ENCODE data around the gene SEMA4B.
A peak's percentile ranks its signal among the peaks of the same experiment; 100 is the strongest.

SEMA4B gene

DNA sequence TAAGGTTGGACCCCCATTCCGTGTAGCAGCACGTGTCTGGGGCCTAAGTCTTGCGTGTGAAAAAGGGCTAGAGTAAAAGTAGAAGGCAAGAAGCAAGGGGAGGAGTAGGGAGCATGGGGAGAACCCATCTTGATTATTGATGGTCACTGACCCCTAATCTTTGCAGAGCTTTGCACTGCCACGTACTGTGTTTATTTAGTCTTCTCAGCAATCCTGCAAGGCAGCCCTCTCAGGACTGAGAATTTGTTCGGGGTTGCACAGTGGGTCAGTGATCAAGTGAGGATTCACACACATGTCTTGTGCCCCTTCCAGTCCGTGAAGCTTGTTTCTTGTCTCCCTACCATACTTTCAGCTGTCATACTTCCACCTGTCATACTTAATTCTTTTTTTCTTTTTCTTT is 7.2 kb downstream of the SEMA4B start:
- no peak for DNase-seq

GRCh38 chr15:90209591-90209990 is 8.5 kb downstream of the SEMA4B start:
- no peak for DNase-seq

DNA sequence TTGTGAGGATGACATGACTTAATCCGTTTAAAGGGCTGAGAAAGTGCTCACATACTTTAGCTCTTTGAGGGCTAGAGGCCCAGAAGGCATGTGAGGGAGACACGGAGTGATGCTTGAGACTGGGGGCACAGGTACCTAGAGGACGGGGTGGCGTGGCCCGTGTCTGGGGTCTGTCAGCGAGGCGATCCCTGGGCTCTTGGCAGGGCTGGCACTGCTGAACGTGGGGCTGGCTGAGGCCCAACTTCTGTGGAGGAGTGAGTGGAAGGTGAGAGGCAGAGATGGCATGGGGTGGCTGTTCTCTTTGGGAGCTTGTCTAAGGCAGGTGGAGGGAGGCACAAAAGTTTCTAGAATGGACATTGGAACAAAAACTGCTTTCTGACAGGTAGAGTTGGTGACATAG is 9.5 kb downstream of the SEMA4B start:
- no peak for DNase-seq

DNA sequence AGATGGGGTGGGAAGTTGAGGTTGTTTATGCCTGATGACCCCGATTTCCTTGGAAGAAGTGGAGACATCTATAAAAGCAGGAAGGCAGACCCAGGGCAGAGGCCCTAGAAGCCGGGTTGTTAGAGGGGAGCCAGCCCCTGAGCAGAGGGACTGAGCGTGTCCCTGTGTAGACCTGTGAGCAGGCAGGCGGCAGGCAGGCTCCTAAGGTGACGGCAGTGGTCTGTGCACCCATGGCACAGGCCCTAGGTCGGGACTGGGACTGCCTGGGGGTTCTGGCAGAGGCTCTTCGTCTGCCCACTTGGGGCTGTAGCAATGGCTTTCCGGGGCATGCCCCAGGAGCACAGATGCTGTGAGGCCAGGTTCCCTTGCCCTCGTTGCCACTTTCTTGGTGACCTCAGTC is 9.9 kb downstream of the SEMA4B start:
- no peak for DNase-seq

DNA sequence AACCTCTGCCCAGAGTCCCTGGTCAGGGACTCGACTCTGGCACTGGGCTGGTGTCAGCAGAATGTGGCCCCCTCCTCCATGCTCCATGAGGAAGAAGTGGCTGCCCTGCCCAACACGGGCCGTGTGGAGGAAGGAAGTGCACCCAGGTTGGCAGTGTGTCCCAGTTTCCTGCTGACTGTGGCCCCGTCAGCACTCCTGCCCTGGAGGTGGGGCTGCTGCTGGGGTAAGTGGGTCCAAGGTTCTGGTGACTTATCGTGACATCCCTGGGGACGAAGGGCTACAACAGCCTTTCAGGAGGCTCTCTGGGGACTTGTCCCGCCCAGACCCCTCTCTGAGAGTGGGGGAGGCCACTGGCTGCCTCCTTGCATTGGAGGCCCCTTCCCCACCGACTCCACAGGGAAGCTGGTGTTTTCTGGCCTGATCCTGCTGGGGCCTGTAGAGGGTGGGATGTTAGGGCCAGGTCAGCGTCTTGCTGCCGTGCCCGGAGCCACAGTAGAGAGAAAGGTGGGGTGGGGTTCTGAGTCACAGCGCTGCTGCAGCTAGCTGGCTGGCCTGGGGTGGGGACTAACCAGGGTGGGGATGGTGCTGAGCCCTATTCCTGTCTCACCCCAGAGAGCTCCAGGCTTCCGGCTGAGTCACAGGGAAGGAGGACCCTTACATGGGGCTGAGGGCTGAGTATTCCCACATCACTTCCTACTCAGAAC is 10.5 kb downstream of the SEMA4B start:
- DNase-seq, result no peak

GRCh38 chr15:90212221-90213098 is 11.3 kb downstream of the SEMA4B start:
- no peak for DNase-seq

GRCh38 chr15:90213122-90213817 is 12.1 kb downstream of the SEMA4B start:
- no peak for DNase-seq

DNA sequence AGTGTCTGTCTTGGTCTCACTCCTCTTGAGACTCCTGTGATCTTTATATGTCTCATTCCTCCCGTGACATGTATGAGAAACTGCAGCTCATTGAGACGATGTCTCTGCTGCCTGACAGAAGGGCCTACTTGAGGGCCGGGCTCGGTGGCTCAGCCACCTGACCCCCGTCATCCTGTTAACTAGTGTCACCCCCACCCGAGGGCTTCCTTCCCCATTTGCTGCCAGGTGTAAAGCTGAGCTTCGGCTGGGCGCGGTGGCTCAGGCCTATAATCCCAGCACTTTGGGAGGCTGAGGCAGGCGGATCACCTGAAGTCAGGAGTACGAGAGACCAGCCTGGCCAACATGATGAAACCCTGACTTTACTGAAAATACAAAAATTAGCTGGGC is 12.7 kb downstream of the SEMA4B start:
- no peak for DNase-seq

DNA sequence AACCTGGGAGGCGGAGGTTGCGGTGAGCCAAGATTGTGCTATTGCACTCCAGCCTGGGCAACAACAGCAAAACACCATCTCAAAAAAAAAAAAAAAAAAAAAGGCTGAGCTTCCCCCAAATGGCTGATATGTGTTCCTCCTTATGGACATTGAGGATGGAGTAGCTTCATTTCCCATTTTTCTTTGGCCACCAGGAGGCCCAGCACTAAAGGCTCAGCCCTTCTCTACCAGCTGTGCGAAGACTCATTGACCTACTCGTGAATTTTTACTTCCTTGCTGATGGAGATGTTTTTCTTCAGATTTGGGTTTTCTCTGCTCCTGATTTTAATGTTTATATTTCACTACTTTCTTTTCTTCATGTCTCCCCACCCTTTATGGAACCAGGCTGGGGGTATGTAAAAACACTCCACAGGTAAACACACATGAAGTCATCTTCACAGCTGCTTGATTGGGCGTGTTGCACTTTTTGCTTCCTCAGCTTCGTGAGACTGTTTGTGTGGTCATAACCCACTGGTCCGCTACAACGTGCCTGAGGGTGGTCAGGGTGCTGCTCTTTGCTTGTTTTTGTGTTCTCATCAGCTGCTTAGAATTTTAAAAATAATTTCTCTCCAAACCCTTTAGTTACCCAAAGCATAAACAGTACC is 13.5 kb downstream of the SEMA4B start:
- no peak for DNase-seq

GRCh38 chr15:90217671-90218394 is 16.7 kb downstream of the SEMA4B start:
- no peak for DNase-seq

- peak; percentile 57 for DNase-seq
Measured at GRCh38 chr15:90219421-90220141, 18.5 kb downstream of the SEMA4B start.

DNA sequence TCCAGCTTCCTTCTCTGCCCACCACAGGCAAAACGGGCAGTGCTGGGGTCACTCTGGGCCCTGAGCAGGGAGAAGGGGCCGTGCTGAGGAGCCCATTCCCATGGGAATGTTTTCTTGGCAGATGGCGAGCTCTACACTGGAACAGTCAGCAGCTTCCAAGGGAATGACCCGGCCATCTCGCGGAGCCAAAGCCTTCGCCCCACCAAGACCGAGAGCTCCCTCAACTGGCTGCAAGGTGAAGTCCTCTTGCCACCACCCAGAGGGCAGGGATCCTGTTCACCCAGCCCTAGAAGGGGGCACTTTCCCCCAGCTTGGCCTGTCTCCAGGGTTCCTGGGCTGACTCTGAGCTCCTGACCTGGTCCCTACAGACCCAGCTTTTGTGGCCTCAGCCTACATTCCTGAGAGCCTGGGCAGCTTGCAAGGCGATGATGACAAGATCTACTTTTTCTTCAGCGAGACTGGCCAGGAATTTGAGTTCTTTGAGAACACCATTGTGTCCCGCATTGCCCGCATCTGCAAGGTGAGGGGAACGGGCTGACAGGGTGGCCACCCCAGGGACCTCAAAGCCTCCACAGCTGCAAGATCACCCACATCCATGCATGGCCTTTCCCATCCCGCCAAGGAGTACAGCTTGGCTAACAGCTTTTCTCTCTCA is 20.2 kb downstream of the SEMA4B start:
- peak; percentile 30 for DNase-seq

- DNase-seq, result no peak
Measured at GRCh38 chr15:90222547-90222946, 21.4 kb downstream of the SEMA4B start.

DNA sequence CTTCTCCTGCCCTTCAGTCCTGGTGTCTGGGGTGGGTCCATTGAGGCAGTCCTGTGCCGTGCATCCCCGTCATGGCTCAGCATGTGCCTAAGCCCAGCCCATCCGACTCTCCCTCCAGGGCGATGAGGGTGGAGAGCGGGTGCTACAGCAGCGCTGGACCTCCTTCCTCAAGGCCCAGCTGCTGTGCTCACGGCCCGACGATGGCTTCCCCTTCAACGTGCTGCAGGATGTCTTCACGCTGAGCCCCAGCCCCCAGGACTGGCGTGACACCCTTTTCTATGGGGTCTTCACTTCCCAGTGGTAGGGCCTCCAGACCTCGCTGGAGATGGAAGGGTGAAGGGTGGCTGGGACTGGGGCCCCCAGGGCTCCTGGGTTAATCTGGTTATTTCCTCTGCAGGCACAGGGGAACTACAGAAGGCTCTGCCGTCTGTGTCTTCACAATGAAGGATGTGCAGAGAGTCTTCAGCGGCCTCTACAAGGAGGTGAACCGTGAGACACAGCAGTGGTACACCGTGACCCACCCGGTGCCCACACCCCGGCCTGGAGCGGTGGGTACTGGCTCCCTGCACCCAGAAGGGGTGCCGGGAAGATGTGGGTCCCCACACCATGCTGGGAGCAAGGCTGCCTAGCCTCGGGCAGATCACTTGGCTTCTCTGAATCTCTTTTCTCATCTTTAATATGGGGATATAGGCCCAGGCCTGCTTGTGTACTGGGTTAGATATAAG is 22.5 kb downstream of the SEMA4B start:
- DNase-seq, result no peak

DNA sequence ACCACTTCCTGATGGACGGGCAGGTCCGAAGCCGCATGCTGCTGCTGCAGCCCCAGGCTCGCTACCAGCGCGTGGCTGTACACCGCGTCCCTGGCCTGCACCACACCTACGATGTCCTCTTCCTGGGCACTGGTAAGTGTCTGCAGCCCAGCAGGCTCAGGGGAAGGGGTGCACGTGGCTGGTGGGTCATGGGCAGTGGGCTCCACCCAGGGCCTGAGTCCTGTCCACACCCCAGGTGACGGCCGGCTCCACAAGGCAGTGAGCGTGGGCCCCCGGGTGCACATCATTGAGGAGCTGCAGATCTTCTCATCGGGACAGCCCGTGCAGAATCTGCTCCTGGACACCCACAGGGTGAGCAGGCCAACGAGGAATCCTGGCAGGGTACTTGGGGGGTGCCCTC is 23.9 kb downstream of the SEMA4B start:
- no peak for DNase-seq

DNA sequence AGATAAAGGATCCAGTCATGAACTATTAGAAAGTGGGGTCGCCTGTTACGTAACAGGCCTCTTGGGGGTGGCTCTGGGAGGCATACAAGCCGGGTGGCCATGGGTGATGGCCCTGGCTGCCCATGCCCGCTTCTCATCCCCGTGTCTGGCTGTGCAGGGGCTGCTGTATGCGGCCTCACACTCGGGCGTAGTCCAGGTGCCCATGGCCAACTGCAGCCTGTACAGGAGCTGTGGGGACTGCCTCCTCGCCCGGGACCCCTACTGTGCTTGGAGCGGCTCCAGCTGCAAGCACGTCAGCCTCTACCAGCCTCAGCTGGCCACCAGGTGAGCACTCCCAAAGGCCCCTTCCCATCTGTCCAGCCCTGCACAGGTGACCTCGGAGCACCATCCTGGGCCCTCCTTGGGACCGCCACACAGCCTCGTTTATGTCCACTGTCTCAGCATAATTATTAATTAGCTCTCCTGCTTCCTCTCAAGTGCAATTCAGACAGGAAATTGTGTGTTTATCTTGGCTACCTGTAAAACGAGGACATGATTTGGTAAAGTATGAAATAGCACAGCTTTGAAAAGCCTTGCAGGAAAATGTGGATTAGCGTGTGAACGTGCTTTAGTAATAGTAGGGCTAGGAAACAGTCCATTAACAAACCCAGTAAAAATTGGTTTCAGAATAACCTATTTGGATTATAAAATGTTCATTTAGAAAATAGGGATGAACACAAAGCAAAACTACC is 24.5 kb downstream of the SEMA4B start:
- DNase-seq, result no peak

DNA sequence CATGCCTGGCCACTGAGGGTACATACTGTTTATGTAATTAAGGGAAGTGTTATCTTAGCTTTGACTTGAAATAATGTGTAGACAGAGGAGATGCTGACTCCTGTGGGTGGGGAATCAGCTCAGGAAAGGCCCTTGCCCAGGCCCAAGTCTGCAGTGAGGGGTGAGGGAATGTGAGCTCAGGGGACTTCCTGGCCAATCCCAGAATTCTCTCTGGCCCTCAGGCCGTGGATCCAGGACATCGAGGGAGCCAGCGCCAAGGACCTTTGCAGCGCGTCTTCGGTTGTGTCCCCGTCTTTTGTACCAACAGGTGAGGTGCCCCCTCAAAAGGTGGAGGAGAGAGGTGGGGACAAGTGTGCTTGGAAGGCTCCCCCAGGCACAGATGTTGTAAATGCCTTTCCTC is 26.2 kb downstream of the SEMA4B start:
- no peak for DNase-seq

DNA sequence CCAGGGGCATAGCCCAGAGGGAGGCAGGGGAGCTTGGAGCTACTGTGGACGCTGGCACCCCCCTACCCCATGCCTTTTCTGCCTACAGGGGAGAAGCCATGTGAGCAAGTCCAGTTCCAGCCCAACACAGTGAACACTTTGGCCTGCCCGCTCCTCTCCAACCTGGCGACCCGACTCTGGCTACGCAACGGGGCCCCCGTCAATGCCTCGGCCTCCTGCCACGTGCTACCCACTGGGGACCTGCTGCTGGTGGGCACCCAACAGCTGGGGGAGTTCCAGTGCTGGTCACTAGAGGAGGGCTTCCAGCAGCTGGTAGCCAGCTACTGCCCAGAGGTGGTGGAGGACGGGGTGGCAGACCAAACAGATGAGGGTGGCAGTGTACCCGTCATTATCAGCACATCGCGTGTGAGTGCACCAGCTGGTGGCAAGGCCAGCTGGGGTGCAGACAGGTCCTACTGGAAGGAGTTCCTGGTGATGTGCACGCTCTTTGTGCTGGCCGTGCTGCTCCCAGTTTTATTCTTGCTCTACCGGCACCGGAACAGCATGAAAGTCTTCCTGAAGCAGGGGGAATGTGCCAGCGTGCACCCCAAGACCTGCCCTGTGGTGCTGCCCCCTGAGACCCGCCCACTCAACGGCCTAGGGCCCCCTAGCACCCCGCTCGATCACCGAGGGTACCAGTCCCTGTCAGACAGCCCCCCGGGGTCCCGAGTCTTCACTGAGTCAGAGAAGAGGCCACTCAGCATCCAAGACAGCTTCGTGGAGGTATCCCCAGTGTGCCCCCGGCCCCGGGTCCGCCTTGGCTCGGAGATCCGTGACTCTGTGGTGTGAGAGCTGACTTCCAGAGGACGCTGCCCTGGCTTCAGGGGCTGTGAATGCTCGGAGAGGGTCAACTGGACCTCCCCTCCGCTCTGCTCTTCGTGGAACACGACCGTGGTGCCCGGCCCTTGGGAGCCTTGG is 27.0 kb downstream of the SEMA4B start:
- DNase-seq, result no peak

- no peak for DNase-seq
Measured at GRCh38 chr15:90228960-90229359, 27.8 kb downstream of the SEMA4B start.
